Gastroesophageal sphincter (tissue), 4 donors: Measurements from ENCODE around the gene BCL2. TPM values are rescaled to one million over a fixed set of nuclear protein-coding genes. Genes with fewer than 3 reads are reported as not detected.

ENCODE experiments used
- ATAC-seq: fragments of 150-250 bp; one replicate; pipeline ENCODE4 v1.9.1; 2016; ENCODE audit warnings: mild to moderate bottlenecking, moderate library complexity
- H3K27ac ChIP-seq, 4 donors: fragments of 200-600 bp; sonication (generic) in 3 of 4; 1 replicate in 3 of 4; 2 replicates in 1 of 4; pipeline ENCODE4 v1.5.1; 2016 to 2019
- H3K27me3 ChIP-seq: fragments of 200-600 bp; sonication (generic); one replicate; pipeline ENCODE4 v1.5.1; 2019
- H3K36me3 ChIP-seq, 2 donors: fragments of 200-600 bp; sonication (generic); one replicate each; pipeline ENCODE4 v1.5.1; 2019; ENCODE audit warnings: control low read depth in 1 of 2
- H3K4me1 ChIP-seq, 3 donors: fragments of 200-600 bp; sonication (generic); 1 replicate in 2 of 3; 2 replicates in 1 of 3; pipeline ENCODE4 v1.5.1; 2016 to 2019; ENCODE audit warnings: control low read depth in 2 of 3
- H3K4me3 ChIP-seq, 2 donors: fragments of 200-600 bp; sonication (generic); one replicate each; pipeline ENCODE4 v1.5.1; 2019; ENCODE audit warnings: mild to moderate bottlenecking in 1 of 2, moderate library complexity in 1 of 2
- H3K9me3 ChIP-seq, 3 donors: fragments of 200-600 bp; sonication (generic); one replicate each; pipeline ENCODE4 v1.5.1; 2017 to 2019; ENCODE audit warnings: control low read depth in 2 of 3
- EP300 ChIP-seq: sonication (generic); formaldehyde crosslinking; IDR thresholded peaks from one replicate; pipeline ENCODE4 v1.6.1; 2017; ENCODE audit warnings: antibody characterized with exemption, mild to moderate bottlenecking
- POLR2A ChIP-seq, 2 donors: fragments of 450-650 bp; IDR thresholded peaks; one replicate each; pipeline ENCODE4 v1.6.1; 2017; ENCODE audit warnings: antibody characterized with exemption in 2 of 2, mild to moderate bottlenecking in 2 of 2, moderate library complexity in 1 of 2
- POLR2AphosphoS5 ChIP-seq: sonication (generic); formaldehyde crosslinking; IDR thresholded peaks from one replicate; pipeline ENCODE4 v1.6.1; 2017; ENCODE audit warnings: antibody characterized with exemption
- whole genome bisulfite sequencing, 2 donors: methylation state at CpG; one replicate each; pipeline ENCODE4 v1.1.5; 2018; ENCODE audit warnings: low coverage in 1 of 2; 5-methylcytosine and 5-hydroxymethylcytosine counted together
- total RNA-seq, 4 donors: library from RNA; depleted of rRNA; stranded (reverse); fragments of >200 nt; gene quantifications; one replicate each; pipeline ENCODE4 v1.1.0, GENCODE V29; 2016
- TF ChIP-seq, protein P1 (sequence below), 4 experiments: fragments of 200-600 bp in 2 of 4; fragments of 450-650 bp in 2 of 4; sonication (generic) in 1 of 4; IDR thresholded peaks; one replicate each; pipeline ENCODE4 v1.5.1; 2017 to 2019; ENCODE audit warnings: antibody characterized with exemption in 4 of 4, mild to moderate bottlenecking in 2 of 4, moderate library complexity in 2 of 4

The BCL2 gene
- total RNA-seq, 4 donors from 2014 or later, result 31.2 to 41.7 (median 32.7) TPM

DNA sequence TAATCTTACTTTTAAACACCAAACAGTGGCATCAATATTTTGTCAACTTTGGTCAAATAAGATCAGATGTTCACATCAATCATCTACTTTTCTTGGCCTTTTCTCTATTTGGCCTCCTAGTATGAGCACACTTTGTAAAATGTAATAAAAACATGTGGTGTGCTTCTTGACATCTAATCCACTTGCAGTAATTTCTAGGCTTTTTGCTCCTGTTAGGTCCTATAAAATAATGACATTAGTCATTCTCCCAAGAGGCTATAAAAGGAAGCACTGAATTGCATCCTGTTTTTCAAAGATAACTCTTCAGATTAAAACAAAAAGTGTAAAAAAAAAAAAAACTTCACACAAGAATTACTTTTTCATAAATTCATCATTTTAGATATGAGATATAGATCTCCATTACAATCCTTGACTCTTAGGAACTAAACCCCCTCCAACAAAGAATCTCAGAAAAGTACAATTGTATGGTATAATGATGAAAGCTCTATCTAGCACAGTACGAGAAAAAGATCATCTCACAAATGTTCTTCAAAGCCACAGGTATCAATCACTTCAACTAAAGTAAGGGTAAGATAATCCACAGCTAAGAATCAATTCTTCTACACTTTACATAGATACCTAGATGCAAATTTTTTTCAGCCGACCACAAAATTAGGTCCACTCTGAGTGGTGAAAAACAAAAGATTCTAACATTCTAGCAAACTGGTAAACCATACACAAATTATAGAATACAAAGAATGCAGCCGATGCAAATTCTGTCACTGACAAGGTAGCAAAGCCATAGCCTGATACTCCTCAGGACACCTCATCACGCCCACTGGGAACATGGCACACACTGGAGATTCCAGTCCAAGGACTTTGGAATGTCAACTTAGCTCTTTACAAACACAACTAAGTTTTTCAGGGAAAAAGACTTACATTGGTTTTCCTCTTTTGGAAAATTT, 2.7 kb downstream of the BCL2 start:
- Histone ChIP-seq H3K27ac (peak overlapping the region in 3 of 4 donors; percentile 90 to 93 (median 92)), H3K27me3 (no peaks in the 10 kb centered on the region), H3K4me3 (peak overlapping the region; percentile 57 to 92), H3K36me3 (no peaks in the 10 kb centered on the region), H3K9me3 (no peaks in the 10 kb centered on the region), H3K4me1 (peaks cover 0 to 66% (median 5%) of the 10 kb centered on the region in 3 donors)
- WGBS, 2 donors, result 69 to 83% methylated on average over 3 to 4 of the region's 4 CpGs
- no peak for TF ChIP-seq POLR2AphosphoS5
- TF ChIP-seq, protein P1, sequence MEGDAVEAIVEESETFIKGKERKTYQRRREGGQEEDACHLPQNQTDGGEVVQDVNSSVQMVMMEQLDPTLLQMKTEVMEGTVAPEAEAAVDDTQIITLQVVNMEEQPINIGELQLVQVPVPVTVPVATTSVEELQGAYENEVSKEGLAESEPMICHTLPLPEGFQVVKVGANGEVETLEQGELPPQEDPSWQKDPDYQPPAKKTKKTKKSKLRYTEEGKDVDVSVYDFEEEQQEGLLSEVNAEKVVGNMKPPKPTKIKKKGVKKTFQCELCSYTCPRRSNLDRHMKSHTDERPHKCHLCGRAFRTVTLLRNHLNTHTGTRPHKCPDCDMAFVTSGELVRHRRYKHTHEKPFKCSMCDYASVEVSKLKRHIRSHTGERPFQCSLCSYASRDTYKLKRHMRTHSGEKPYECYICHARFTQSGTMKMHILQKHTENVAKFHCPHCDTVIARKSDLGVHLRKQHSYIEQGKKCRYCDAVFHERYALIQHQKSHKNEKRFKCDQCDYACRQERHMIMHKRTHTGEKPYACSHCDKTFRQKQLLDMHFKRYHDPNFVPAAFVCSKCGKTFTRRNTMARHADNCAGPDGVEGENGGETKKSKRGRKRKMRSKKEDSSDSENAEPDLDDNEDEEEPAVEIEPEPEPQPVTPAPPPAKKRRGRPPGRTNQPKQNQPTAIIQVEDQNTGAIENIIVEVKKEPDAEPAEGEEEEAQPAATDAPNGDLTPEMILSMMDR (IDR thresholded peaks at IDR 0.05), result no peak
- no peak for TF ChIP-seq EP300
- no peak for TF ChIP-seq POLR2A (IDR thresholded peaks at IDR 0.05)
- no peak for ATAC-seq

DNA sequence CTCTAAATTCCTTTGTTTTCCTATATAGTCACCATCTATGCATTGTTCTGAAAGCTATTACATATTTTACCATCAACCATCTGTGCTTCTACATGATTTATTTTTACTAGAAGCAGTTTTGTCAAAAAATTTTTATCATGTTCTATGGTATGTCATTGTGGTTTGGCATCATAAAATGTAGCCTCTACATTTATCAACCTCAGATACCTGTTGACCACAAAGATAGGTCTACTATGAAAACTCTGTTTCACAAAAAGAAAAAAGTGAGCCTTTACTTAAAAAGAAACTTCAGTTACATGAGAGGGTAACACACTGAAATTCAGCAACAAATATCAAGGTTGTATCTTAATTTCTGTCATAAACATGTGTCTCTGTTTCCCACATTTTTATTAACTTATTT, 3.7 kb downstream of the BCL2 start:
- no peak for ATAC-seq
- Histone ChIP-seq H3K27me3 (no peaks in the 10 kb centered on the region), H3K4me3 (peak overlapping the region; percentile 7 to 92), H3K4me1 (peaks cover 0 to 67% (median 5%) of the 10 kb centered on the region in 3 donors), H3K27ac (peak overlapping the region in 3 of 4 donors; percentile 20 to 90 (median 48)), H3K9me3 (no peaks in the 10 kb centered on the region), H3K36me3 (no peaks in the 10 kb centered on the region)
- TF ChIP-seq POLR2AphosphoS5, result no peak
- TF ChIP-seq POLR2A (IDR thresholded peaks at IDR 0.05), result no peak
- TF ChIP-seq EP300, result no peak
- TF ChIP-seq, protein P1 (IDR thresholded peaks at IDR 0.05), result no peak

DNA sequence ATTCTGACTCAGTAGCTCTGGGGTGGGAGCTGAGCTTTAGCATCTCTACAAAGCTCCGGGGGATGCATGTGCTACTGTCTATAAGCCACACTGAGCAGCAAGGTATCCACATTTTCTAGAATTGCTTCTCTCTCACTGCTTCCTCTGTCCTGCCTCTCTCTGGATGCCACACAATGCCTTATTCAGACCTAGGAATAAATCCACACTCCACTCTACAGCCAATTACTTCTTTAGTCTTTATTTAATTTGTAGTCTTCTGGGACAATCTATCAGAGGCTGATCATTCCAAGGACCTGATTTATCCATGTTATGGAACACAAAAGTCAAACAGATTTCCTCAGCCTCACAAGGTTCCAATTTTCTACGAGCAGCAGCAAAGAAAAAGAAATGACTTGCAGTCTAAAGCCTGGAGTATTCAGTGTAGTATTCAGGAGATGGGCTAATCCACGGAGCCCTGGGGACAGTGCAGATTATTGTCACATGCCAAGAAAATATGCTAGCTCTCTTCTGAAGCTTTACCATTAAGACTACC, 4.4 kb downstream of the BCL2 start:
- no peaks in the 10 kb centered on the region for H3K36me3 ChIP-seq
- no peaks in the 10 kb centered on the region for H3K27me3 ChIP-seq
- peaks cover 0 to 63% (median 5%) of the 10 kb centered on the region in 3 donors for H3K4me1 ChIP-seq
- peak overlapping the region; percentile 20 to 90 (median 46) for H3K27ac ChIP-seq
- TF ChIP-seq POLR2A (IDR thresholded peaks at IDR 0.05) (no peak), POLR2AphosphoS5 (no peak), EP300 (no peak)
- TF ChIP-seq, protein P1 (IDR thresholded peaks at IDR 0.05), result no peak
- no peaks in the 10 kb centered on the region for H3K9me3 ChIP-seq
- peak overlapping the region; percentile 7 to 92 for H3K4me3 ChIP-seq
- 50 to 61% methylated on average over 3 of the region's 3 CpGs for WGBS, 2 donors
- ATAC-seq, result no peak

DNA sequence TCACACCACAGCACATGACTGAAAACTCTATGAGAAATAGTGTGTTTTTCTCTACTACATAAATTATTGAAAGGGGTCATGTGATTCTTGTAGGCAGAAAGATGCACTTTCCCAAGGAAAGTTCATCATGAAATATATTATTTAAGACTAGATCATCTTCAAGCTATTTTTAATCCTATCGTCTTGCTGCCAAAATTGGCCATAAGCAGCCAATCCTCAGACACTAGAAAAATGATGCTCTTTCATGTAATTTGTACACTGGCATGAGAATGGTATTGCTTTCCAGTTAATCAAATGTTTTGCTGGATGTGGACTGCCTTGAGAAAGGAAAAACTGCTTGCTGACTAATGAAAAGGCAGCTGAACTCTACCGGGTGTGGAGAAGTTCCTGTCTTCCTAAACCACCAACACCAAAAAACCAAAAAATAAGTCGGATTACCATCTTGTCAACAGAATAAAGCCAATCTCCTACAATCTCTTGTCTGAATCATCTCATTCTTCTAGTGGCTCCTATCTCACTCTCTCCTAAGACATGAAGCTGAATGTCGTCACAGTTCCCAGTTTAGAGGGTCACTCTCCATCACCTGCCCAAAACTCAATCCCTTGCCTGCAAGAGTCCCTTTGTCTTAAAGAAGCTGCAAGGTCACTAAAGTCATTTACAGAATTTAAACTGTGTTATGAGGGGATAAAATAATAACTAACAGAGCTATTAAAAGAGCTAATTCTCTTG, 5.3 kb downstream of the BCL2 start:
- TF ChIP-seq POLR2A (IDR thresholded peaks at IDR 0.05), result no peak
- TF ChIP-seq, protein P1 (IDR thresholded peaks at IDR 0.05), result no peak
- no peak for TF ChIP-seq EP300
- TF ChIP-seq POLR2AphosphoS5, result no peak
- no peaks in the 10 kb centered on the region for H3K36me3 ChIP-seq
- no peaks in the 10 kb centered on the region for H3K9me3 ChIP-seq
- peaks cover 0 to 68% (median 5%) of the 10 kb centered on the region in 3 donors for H3K4me1 ChIP-seq
- 32 to 40% methylated on average over 3 to 4 of the region's 4 CpGs for WGBS, 2 donors
- H3K27ac ChIP-seq, result peak overlapping the region in 3 of 4 donors; percentile 21 to 90 (median 48)
- no peak for ATAC-seq
- peak overlapping the region in 1 of 2 donors; percentile 92 for H3K4me3 ChIP-seq
- no peaks in the 10 kb centered on the region for H3K27me3 ChIP-seq
